Non-pigmented ciliary epithelial cell (primary cell): Measurements from ENCODE around the gene NUAK1.

Experiments used
- DNase-seq: peaks from one replicate; pipeline ENCODE4 v3.0.0-alpha.2; 2010; ENCODE audit warnings: low read depth

Gene NUAK1

DNA sequence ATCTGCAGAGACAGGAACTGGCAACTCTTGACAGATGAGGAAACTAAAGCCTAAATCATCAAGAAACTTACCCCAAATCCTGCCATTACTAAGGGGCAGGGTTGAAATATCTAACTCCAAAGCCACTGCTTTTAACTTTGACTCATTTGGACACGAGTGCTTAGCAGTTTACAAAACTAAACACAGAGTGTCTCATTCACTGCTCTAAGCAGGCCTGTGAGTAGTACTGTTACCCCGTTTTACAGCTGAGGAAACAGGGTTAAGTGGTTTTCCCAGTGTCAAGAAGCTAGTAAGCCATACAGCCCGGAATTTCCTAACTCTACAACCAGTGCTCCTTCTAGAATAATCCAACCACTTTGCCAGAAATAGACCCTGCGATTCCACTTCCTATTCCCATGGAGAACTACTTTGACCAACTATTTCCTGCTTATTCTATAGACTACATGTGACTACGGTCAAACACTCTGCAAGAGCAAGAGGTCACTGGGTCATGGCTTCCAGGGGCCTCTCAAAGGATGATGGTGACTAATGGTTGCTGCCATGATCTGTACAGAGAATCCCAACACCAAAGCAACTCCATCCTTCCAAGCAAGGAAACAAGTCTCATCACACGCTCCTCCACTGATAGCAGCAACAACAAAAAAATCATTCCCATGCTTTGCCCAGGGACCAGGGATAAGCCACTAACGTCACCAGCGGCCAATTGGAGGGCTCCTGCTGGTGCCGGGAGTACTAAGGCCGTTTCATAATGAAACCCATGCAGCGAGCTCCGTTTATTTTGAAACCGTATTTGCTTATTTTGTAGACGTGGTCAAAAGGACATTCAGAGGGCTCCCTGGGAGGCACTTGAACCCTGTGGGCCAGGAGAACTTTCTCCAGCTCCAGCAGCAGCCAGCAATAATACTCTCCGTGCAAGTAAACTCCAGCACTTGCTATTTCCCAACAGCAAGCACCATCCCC lies 56.3 kb downstream of the NUAK1 start:
- no peak for DNase-seq

DNA sequence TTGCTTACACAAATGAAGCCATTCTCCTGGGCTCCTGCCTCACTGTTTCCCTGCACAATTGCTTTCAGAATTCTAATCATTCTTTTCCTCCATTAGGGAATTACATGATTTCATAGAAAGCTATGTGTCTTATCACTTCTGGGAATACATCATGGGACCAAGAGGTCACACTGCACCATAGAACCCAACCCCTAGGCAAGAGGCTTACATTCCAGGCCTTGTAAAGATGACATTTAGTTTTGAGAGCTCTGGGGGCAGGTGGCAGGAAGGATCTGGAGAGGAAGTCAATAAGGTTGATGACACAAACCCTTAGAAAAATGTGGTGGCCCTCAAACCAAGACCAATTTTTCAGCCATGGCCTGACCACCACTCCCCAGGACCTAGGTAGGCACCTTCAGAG lies 57.1 kb downstream of the NUAK1 start:
- DNase-seq: no peak

DNA sequence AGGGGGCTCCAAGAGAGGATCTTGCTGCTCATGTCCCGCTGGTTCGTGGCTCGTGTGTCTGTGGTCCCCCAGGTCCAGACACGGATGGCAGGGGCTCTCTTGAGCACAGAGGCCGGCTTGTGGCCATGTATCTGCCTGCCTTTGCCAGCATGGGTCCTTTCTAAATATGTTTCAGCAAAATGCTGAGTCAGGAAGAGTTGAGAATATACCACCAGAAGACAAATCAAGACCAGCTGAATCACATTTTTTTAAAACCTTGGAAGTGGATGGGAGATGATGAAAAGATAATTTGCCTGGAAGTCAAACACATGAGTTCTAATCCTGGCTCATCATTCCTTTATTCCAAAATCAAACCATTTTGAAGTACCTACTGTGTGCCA lies 58.0 kb downstream of the NUAK1 start:
- no peak for DNase-seq

DNA sequence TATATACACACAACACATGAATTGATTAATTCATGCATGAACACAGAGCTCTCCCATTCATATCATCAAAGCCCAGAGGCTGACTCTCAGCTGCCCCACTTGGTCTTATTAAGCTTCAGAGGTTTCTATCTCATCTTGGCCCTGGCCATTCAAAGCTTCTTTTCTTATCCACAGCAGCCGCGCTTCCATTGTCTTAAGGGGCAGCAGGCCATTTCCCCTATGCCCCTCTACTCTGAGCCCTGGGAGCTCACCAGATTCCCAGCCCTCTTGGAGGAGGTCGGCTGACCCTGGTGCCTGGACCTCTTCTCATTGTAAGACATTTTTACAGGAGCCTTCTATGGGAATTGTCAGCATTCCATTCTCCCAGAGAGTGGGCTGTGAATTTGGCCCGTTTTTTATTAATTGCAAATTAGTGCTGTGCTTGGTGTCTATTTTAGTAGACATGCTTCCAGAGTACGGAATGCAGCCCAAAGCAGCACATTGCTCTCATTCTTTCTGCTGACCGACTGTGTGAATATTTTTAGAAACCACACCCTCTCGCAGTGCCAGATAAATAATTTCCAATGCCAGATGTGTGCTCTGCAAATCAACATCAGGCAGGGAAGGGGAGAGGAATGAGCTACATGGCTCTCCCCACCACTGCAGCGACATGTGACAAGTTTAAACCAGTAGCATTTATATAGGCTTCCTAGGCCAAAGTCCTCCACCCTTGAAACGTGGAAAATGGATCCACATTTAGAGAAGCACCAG lies 58.5 kb downstream of the NUAK1 start:
- no peak for DNase-seq

DNA sequence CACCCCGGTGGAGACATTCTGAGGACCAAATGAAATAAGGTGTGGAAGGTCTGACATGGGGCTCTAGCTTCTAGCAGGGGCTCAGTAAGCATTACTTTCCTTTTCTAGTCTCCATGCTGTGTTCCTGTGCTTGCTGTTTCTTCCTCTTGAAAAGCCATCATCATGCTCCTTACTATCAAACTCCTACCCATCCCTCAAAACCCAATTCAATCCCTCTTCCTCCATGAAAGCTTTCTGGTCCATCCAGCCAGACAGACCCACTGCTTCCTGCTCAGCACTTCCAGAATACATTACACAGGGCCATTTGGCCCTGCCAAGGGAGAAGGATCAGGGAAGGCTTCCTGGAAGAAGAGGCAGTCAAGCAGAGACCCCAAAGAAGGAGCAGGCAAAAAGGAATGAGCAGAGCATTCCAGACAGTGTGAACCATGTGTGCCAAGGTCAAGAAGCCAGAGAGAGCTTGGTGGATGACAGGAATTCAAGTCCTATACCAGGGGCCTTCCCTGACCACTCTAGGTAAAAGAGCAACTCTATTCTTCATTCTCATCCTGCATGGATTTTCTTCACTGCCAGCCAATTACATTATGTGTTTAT lies 59.5 kb downstream of the NUAK1 start:
- DNase-seq: no peak

DNA sequence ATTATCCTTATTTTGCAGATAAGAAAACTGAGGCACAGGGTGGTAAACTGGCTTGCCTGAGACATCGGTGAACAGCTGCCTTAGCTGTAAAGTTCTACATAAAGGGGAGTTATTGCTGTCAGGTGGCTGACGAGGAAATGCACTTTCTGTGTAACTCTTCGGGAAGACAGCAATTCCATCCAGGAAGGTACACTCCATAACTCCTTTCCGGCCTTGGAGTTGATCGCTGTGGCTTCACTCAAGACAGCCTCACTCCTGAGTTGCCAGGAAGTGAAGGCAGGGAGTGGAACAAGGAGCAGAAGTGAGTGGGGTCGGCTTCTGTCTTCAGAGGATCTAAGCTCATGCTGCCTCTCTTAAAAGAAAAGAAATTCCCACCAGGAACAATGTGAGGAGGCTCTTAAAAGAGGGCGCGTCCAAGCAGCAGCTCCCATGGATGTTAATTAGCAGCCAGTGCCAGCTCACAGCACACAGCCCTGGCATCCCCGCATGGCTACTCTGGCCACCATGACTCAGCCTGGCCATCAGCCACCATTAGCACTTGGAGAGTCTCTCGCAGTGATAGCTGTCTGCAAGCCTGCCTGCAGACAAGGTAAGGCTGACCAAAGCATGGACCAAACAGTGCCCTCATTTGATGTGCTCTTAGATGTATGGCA lies 60.3 kb downstream of the NUAK1 start:
- no peak for DNase-seq

DNA sequence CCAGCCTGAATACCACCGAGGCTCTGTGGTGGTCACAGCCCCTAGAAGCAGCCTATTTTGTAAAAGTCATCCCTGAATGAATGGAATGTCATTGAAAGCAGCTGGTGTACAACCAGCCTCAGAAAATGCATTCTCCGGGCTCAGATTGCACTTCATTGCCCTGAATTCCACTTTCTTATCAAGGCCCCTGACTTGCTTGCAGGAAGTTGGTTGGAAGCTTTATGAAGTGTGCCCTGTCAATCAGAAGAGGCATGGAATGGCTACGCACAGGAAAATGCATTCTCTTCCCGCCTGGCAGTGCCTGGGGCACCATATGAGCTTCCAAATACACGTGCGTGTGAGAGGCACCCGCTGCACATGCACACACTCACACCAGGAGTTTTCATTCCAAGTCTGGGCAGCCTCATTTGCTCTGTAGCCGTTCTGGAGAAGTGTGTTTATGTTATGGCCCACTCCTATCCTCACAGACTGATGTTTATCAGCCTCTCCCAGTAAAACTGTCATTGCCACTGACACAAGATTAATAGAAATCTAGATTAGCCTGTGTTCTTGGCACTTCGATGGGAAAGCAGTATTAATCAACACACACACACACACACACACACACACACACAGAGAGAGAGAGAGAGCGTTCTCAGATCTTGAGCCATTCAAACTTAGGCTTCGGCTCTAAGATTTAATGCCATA lies 63.9 kb downstream of the NUAK1 start:
- DNase-seq: no peak

DNA sequence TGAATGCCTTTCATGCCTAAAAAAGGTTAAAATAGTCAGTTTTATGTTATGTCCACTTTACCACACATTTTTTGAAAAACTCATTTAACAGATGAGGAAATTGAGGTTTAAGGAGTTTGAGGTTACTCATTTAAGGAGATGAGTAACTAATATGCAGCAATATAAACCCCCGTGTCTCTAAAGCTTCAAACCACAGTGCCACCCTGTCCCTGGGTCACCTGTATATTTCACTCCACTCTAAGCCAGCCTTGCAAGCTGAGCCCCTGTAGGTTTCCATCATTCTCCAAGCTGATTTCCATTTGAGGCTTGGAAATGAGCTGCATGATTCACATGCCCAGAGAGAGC lies 64.4 kb downstream of the NUAK1 start:
- DNase-seq: no peak

DNA sequence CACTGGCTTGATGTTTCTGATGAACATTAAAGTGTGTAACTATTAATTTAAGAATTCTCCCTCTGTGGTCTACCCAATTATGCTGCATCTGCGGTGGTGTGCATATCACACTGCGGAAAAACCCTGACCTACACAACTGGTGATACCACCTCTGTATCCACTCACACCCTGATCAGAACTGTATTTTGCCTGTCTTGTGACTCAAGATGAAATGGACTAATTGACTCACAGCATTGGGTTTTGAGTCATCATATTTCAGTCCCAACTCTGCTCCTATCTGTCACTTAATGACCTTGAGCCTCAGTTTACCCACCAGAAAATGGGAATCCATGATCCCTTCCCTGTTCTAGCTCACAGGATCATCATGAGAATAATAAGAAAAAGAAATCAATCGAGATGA lies 65.6 kb downstream of the NUAK1 start:
- DNase-seq: no peak

DNA sequence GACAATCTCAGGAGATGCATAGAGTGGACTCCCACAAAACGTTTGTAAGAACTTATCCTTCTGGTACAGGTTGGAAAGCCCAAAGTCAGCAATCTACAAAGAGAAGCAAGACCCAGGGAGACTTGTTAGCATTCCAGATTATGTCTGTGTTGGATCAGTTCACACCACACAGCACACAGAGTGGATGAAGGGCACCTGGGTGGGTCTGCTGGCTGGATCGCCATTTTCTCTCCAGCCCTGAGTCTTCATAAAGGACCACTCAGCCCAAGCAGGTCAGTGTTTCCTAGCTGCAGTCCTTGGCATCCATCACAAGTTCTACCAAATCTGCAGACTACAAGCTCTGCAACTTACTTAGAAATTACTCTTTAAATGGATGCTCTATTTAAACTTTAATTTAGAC lies 66.0 kb downstream of the NUAK1 start:
- no peak for DNase-seq

DNA sequence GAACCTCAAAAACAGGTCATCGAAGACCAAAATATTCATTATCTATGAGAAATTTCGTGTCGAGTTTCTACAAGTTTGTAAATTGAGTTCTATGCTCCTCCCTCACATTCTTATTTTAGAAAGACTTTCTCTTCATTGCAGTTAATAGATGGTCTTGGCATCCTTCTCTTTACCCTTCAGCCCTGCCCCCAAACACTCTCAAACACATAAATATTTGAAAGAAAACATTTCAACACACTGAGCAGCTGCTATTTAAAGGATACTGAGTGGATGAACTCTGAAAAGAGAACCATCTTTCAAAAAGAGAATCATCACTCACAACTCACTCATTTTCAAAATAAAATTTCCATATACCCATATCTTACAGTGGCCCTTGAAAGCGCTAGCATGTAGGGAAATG lies 67.1 kb downstream of the NUAK1 start:
- no peak for DNase-seq

DNA sequence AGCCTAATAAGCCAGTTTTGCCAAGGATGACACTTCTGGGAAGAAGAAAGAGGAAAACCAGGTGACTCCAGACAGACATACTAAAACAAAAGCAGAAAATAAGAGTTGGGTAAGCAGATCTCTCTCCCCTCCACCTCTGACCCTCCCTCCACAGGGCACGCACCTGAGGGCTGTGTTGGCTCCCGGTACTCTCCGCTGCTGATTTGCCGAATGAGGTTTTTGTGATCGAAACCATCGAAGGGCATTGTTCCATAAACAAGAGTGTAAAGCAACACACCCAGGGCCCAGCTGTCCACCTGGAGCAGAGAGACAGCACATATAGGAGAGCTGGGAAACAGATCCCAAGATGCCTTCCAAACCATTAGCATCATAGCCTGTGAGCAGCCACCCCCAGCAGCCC lies 68.1 kb downstream of the NUAK1 start:
- DNase-seq: no peak

DNA sequence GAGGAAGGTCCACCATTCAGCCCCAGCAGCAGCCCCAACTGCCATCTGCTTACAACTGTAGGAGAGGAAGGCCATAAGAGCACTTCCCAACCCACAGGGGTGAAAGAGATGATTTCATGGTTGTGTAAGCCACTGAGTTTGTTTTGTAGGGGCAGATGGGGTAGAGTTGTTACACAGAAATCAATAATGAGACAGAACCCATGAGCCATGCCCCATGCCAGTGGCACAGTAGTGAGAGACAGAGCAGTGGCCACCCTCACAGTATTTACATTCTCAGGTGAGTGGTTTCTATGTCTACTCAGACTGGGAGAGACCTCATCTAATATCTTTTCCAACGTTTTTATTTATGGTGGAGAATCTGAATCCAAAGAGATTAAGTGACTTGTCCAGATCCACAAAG lies 68.6 kb downstream of the NUAK1 start:
- no peak for DNase-seq

DNA sequence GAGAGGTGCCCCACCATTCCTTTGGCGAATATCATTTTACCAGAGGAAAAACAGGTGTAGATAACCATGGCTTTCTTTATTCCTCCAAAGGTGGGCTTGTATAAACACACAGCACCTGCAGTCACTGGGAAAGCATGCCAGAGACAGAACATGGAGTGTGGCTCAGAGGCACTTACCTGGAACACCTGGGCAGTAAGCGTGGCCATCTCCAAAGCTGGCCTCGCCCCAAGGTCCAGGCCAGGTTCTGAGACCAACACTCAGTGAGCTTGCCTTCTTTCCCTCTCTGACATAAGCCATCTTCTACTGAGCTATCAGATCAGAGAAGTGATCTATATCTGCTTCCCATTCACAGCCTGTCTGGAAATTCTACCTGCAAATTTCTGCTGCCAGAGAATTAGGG lies 70.5 kb downstream of the NUAK1 start:
- no peak for DNase-seq

DNA sequence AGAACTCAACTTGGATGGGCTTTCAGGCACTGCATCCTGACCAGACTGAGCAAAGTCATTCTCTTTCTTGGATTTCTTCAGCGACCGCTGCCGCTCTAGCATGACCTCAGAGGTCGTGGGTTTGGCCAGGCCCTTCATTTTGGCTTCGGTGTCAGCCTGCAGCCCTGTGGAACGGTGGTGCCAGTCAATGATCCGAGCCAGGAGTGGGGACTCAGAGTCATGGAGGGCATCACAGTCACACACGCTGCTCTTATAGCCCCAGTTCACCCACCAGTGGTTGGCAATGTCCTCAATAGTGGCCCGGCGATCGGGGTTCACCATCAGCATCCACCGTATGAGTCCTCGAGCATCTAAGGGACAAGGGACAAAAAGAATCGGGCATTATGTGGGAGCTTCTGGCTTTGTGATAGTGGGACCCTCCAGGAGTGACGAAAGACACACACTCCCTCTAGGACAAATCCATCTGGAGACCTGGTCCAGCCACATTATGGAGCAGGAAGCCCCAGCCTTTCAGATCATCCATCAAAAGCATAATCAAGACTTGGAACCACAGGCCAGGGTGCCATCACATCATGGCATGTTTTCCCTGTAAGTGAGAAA lies 71.0 kb downstream of the NUAK1 start:
- DNase-seq: no peak

DNA sequence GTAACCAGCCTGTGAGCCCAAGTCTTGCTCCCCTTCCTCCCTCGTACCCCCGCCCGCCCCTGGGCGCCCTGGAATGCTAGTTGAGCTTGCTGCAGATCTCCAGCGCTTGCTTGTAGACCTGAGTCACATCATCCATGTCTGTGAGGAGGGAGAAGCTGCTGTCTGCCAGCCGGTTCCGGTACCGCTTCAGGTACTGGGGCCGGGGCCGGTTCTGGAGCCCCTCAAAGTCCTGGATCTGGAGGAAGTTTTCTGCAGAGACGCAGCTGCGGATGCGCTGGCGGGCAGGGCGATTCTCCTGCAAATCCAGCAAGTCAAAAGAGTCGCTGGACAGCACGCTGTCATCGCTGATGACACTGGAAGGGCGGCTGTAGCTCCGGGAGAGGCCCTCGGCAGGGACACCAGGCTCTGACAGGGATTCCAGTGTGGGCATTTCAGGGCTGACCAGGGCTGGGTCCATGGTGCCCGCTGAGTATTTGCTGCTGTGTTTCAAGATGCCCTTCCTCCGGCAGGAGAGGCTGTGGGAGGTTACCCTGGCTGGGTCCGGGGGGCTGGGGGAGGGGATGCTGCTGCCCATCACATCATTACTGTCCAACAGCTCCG lies 71.9 kb downstream of the NUAK1 start:
- DNase-seq: no peak

DNA sequence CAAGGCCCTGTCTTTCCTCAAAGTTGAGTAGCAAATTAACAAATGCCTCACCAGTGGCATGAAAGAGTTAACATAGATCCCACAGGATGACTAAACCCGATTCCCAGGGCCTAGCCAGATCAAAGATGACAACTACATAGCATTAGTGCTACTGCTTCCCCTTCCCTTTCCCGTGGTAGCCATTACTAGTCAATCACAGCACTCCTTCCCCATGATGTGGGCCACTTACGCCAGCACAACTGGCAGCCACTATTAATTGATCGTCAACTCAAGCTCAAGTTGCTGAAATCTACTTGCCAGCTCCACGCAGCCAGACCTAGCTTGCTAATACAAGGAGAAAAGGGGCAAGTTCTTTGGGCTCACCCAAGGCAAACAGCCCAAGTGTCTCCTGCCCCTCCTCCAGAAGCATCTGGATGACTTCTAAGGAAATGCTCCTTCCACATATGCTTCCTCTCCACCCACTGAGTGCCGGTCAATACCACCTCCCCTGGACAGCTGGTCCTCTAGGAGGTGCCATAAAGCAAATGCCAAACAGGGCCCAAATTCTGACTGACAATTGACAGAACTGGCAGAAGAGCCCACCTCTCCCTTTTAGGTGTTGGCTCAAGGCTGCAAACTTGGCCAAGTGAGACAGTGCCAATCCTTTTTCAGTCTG lies 72.6 kb downstream of the NUAK1 start:
- DNase-seq: no peak

DNA sequence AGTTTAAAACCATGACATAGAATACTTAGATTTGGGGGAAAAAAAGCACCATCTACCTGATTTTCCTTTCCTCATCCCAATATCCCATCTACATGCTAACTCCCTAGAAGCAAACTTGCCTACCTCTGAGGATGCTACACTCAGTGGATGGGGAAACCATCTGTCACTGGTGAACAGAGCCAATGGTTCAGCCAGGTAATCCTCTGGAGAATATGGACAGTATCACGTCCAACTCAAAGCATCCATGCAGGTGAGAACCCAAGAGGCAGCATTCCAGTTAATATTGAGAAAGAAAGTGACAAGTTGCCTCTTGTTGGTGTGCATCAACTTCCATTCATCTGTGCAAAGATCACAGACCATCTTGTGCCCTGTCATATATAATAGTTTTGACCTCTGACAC lies 73.2 kb downstream of the NUAK1 start:
- DNase-seq: no peak

DNA sequence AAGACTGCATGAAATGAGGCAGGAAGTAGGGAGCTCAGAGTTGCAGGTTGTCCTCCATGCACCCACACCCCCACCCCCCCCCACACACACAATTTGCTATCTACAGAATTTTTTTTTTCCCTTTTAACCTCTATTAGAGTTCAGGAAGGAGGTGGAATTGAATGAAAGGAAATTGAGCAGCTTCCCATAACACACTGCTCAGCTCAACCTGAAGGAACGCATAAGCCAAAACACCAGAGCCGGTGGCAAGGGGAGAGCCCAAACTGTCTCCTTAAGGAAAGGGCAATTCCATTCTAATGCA lies 74.1 kb downstream of the NUAK1 start:
- DNase-seq: no peak

DNA sequence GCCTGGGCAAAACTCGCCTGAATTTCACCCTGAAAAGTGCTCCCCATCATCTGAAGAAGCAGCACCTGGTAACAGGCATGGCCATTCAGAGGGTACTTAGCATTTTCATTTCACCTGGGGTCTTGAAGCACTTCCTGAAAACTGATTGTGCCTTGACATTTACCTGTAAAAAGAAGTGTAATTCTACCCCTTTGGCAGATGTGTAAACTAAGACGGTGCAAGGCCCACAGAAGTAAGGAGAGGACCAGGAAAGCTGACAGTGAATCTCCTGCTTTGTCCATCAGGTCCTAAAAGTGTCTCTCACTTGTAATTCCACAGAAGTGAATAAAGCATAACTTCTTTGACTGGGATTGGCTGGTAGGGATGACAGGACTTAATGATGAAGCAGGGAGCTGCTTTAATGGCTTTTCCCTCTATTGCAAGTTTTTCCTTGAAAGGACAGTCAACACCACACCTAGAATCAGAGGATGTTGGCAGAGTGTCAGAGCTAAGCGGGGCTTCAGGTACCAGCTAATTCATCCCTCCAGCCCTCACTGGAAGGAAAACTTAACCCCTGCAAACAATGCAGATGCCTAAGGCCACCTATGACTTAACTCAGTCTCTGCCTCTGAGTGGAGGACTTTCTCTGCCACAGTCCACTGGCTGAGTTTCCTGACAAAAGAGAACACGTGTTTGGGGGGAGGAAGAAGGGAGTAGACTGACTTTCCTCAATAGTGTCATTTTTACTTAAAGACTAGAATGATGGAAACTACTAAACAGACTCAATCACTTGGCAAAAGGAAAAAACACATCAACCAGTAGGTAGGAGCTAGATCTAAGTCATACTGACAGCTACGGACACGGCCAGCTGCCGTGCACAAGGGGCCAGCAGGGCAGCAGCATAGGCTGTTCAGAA lies 74.7 kb downstream of the NUAK1 start:
- no peak for DNase-seq
